Thoracic aorta (tissue), 2 donors: Measurements from ENCODE around the gene CARD9. TPM values are rescaled to one million over a fixed set of nuclear protein-coding genes. Genes with fewer than 3 reads are reported as not detected.

Experiments used
- ATAC-seq: fragments of 150-250 bp; one replicate; pipeline ENCODE4 v1.8.0; 2017; ENCODE audit warnings: low read depth; ENCODE audit not compliant: insufficient number of reproducible peaks, low FRiP score
- DNase-seq: peaks from one replicate; pipeline ENCODE4 v3.0.0-alpha.2; 2020; ENCODE audit warnings: low spot score
- H3K27ac ChIP-seq, 2 donors: fragments of 200-600 bp; sonication (generic); 1 replicate in 1 of 2; 2 replicates in 1 of 2; pipeline ENCODE4 v1.5.1; 2016; ENCODE audit warnings: mild to moderate bottlenecking in 2 of 2, moderate library complexity in 2 of 2
- H3K27me3 ChIP-seq: fragments of 200-600 bp; sonication (generic); replicated peaks from 2 replicates; pipeline ENCODE4 v1.6.0; 2016; ENCODE audit warnings: mild to moderate bottlenecking; ENCODE audit not compliant: insufficient read depth
- H3K36me3 ChIP-seq: fragments of 200-600 bp; sonication (generic); one replicate; pipeline ENCODE4 v1.5.1; 2016
- H3K4me1 ChIP-seq, 2 donors: fragments of 200-600 bp; sonication (generic); 1 replicate in 1 of 2; 2 replicates in 1 of 2; pipeline versions ENCODE4 v1.5.1 to v1.6.0; 2016; ENCODE audit warnings: low read depth in 2 of 2, mild to moderate bottlenecking in 1 of 2; ENCODE audit not compliant: control insufficient read depth in 1 of 2
- H3K4me3 ChIP-seq: fragments of 200-600 bp; sonication (generic); 2 replicates; pipeline ENCODE4 v1.5.1; 2016; ENCODE audit warnings: mild to moderate bottlenecking
- H3K9me3 ChIP-seq: fragments of 200-600 bp; sonication (generic); 2 replicates; pipeline ENCODE4 v1.5.1; 2016
- total RNA-seq, 2 donors: library from RNA; depleted of rRNA; stranded (reverse); fragments of >200 nt; gene quantifications; one replicate each; pipeline versions ENCODE4 v1.1.0 to v1.2.3, GENCODE V29; 2016
- TF ChIP-seq, protein P1 (sequence below): fragments of 200-600 bp; sonication (generic); IDR thresholded peaks from one replicate; pipeline ENCODE4 v1.5.1; 2019; ENCODE audit warnings: antibody characterized with exemption

Gene CARD9
- total RNA-seq, 2 donors from 2014 or later, result 1.4 to 6.6 TPM

DNA sequence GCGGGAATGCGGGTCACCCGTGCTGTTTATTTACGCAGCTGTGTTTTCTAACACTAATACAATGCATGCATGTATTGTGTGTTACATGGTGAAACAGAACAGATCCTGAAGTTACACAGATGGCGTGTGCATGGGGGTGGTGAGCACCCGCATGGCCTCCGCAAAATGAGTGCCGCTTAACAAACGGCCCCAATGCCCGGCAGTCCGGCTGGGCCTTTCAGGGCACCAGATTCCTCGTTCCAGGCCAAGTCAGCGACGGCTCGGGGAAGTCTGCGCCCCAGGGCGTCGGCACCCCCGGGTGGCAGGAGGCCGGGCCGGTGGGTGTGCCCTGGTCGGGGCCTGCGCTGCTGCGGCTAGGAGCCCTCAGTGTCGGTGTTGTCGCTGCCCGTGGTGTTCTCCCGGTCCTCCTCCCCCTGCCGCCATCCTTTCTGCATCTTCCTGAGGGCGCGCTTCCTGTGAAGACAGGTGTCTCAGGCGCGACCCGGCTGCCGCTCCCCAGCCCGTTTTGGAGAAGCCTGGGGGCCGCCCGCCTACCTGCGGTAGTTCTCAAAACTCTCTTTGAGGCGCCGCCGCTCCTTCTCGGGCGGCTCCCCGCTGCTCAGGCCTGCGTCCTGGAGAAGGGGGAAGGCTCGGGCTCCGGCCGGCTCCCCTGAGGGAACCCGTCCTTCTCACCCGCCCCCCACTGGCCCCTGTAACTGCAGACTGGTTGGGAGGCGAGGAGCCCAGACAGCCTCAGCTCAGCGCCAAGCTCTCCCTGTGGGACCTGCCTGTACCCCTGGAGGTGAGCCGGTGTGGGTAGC lies 9.3 kb downstream of the CARD9 start:
- Histone ChIP-seq H3K9me3 (no peaks in the 10 kb centered on the region), H3K27me3 (no peaks in the 10 kb centered on the region), H3K4me3 (peak overlapping the region; percentile 86), H3K36me3 (no peaks in the 10 kb centered on the region), H3K27ac (no peak overlapping the region), H3K4me1 (peaks cover 5 to 21% of the 10 kb centered on the region in 2 donors)
- DNase-seq (no peak), ATAC-seq (no peak)
- TF ChIP-seq, protein P1, sequence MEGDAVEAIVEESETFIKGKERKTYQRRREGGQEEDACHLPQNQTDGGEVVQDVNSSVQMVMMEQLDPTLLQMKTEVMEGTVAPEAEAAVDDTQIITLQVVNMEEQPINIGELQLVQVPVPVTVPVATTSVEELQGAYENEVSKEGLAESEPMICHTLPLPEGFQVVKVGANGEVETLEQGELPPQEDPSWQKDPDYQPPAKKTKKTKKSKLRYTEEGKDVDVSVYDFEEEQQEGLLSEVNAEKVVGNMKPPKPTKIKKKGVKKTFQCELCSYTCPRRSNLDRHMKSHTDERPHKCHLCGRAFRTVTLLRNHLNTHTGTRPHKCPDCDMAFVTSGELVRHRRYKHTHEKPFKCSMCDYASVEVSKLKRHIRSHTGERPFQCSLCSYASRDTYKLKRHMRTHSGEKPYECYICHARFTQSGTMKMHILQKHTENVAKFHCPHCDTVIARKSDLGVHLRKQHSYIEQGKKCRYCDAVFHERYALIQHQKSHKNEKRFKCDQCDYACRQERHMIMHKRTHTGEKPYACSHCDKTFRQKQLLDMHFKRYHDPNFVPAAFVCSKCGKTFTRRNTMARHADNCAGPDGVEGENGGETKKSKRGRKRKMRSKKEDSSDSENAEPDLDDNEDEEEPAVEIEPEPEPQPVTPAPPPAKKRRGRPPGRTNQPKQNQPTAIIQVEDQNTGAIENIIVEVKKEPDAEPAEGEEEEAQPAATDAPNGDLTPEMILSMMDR, result peak; percentile 8

DNA sequence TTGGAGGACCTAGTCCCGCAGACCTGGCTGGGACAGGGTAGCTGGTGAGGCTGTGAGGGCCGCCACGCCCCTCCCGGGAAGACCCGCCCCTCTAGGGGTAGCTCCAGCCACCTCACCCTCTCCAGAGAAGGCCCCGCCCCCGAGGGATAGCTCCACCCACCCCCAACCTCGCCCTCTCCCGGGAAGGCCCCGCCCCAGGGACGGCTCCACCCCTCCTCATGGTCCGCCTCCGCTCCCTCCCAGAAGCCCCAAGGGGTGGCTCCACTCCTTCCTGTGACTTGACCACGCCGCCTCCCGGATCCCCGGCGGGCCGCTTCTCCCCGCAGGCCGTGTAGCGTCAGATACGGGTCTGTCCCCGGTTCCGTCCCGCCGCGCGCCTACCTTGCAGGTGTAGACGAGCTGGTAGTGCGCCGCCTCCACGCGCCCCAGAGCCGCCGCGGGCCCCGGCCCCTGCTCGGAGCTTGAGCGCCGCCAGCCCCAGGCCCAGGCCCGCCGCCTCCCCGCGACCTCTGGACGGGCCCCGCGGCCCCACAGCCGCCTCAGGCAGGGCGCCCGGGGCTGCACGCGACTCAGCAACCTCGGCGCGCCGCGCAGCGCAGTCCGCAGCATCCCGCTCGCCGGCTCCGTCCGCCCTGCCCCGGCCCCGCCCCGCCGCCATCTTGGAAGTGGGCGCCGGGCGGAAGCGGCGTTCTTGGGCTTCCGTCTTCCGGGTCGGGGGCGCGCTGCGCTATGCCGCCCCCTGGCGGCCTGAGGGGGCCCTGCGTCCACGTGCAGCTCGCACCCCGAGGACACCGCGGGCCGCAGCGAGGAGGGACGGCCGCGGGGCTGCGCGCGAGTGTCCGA lies 10.1 kb downstream of the CARD9 start, which contains the start of gene DNLZ:
DNLZ (minus strand) TSS at position 639 of the 843 bp plus-strand sequence; CDS start at position 609, 30 bp downstream.
- peak; percentile 89 for DNase-seq
- peak within 1 kb of the TSS; percentile 66 to 87 for H3K27ac ChIP-seq
- H3K4me1 ChIP-seq, result peaks cover 5 to 21% of the 10 kb centered on the region in 2 donors

DNA sequence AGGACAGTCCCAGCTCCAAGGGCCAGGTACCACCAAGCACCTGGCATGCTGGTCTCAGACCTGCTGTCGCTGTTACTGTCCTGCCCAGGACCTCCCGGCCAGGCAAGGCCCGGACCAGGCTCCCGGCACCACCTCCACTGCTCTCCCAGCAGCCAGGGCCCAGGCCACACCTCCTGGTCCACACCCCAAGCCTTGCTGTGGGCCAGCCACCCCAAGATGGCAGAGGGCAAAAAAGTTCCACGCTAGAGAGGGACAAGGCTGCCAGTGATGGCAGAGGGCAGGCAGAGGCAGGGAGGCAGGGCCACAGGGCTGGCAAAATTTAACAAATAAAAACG lies 11.1 kb downstream of the CARD9 start:
- peak overlapping the region in 1 of 2 donors; percentile 33 for H3K27ac ChIP-seq
- ATAC-seq, result no peak
- TF ChIP-seq, protein P1, result no peak
- H3K27me3 ChIP-seq, result no peaks in the 10 kb centered on the region
- no peak overlapping the region for H3K4me3 ChIP-seq
- DNase-seq, result no peak
- peaks cover 5 to 21% of the 10 kb centered on the region in 2 donors for H3K4me1 ChIP-seq
- no peaks in the 10 kb centered on the region for H3K9me3 ChIP-seq
- H3K36me3 ChIP-seq, result no peaks in the 10 kb centered on the region

More for the DNA sequence above, 10.1 kb downstream of the CARD9 start, which contains the start of gene DNLZ:
- TF ChIP-seq, protein P1, result peak; percentile 97
- Histone ChIP-seq H3K9me3 (no peaks in the 10 kb centered on the region), H3K36me3 (no peaks in the 10 kb centered on the region), H3K27me3 (no peaks in the 10 kb centered on the region), H3K4me3 (peak within 1 kb of the TSS; percentile 86)
- ATAC-seq, result peak; percentile 93

DNA sequence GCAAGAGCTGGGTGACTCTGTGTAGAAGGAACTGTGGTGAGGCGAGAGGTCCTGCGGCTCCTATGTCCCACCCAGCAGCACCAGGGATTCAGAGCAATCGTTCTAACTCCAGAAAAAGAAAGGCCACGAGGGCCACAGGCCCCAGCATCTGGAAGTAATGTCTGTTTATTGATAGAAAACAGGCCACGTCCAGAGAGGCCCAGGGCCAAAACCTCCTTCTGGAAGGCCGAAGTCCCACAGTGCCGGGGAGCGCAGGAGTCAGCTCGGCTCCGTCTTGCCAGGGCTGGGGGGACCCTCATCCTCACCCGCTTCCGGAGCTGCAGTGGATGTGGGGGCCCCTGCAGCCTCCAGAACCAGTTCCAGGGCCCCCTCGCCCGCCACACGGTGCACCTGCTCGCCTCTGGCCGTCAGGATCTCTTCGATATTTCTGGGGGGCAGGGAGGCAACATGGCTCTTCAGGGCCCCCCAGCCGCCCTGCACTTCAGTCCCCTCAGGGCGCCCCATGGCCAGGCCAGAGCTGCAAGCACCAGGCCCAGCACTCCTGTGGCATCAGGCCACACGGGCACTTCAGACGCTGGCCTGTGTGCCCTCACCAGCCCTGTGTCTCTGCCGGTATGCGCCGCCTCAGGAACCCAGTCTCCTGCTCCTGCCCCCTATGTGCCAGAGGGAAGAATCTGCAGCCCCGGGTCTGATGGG lies 11.6 kb downstream of the CARD9 start:
- peaks cover 5 to 21% of the 10 kb centered on the region in 2 donors for H3K4me1 ChIP-seq
- DNase-seq (no peak), ATAC-seq (no peak)
- H3K9me3 ChIP-seq, result no peaks in the 10 kb centered on the region
- H3K27ac ChIP-seq, result no peak overlapping the region
- H3K4me3 ChIP-seq, result no peak overlapping the region
- H3K27me3 ChIP-seq, result no peaks in the 10 kb centered on the region
- H3K36me3 ChIP-seq, result peaks cover 2% of the 10 kb centered on the region
- TF ChIP-seq, protein P1, result no peak
